Mesothelial cell of epicardium (in vitro differentiated cells): ENCODE results near the gene PRXL2A. TPM values are rescaled to one million over a fixed set of nuclear protein-coding genes. Genes with fewer than 3 reads are reported as not detected.
A peak's percentile ranks its signal among the peaks of the same experiment; 100 is the strongest.
"Not testable (repeated sequence)": the region's sequence is repeated elsewhere in the genome, so short reads cannot be mapped to it uniquely, and the experiment has no call there.

Source experiments
- DNase-seq, 2 experiments: peaks; one replicate each; pipeline ENCODE4 v3.0.0; 2021; ENCODE audit warnings: low spot score in 2 of 2; ENCODE audit not compliant: unreplicated experiment in 2 of 2
- H3K27ac Mint-ChIP-seq: 2 replicates; pipeline ENCODE4 v1.8.0; 2021; ENCODE audit warnings: mixed read lengths
- H3K27me3 Mint-ChIP-seq: 2 replicates; pipeline ENCODE4 v1.8.0; 2021; ENCODE audit warnings: low read depth, mixed read lengths
- H3K36me3 Mint-ChIP-seq: 2 replicates; pipeline ENCODE4 v1.8.0; 2021; ENCODE audit warnings: mixed read lengths
- H3K4me1 Mint-ChIP-seq: 2 replicates; pipeline ENCODE4 v1.8.0; 2021; ENCODE audit warnings: mixed read lengths
- H3K4me3 Mint-ChIP-seq: 2 replicates; pipeline ENCODE4 v1.8.0; 2021; ENCODE audit warnings: mild to moderate bottlenecking, moderate library complexity, mixed read lengths
- H3K9me3 Mint-ChIP-seq: 2 replicates; pipeline ENCODE4 v1.8.0; 2021; ENCODE audit warnings: mixed read lengths
- total RNA-seq: library from RNA; stranded (reverse); gene quantifications from 3 replicates; pipeline ENCODE4 v1.2.1, GENCODE V29; 2021
- TF ChIP-seq, protein P1 (sequence below): fragments of 200-600 bp; sonication (generic); IDR thresholded peaks from one replicate; pipeline ENCODE4 v1.5.0; 2021; ENCODE audit warnings: antibody characterized with exemption; ENCODE audit not compliant: unreplicated experiment

PRXL2A gene
- total RNA-seq, 1 donor from 2014 or later, result 93.9 TPM

DNA sequence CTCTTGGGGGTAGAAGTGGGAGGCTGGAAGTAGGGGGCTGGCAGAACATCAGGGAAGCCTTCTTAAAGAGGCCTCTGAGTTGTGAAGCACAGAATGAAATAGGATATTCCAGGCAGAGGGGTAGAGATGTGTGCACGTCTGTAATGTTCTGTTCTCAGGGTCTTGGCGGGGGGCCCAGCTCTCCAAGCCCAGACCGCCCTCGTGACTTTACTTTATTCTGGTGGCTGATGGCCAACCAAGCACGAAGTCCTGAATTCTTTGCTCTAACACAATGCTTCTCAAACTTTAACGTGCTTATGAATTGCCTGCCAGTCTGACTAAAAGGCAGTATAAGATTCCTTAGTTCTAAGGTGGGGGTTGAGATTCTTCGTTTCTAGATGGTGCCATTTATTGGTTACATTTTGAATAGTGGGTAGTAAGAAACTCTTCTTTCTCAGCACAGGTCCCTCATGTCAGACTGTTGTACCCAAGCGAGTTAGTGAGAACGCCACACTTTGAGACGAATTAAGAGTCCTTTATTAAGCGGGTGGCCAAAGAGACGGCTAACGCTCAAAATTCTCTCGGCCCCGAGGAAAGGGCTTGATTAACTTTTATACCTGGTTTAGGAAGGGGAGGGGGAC, 8.2 kb downstream of the PRXL2A start:
- H3K27ac Mint-ChIP-seq, result peak overlapping the region; percentile 95
- peaks cover 84% of the 10 kb centered on the region for H3K4me1 Mint-ChIP-seq
- no peaks in the 10 kb centered on the region for H3K36me3 Mint-ChIP-seq
- no peaks in the 10 kb centered on the region for H3K27me3 Mint-ChIP-seq
- no peaks in the 10 kb centered on the region for H3K9me3 Mint-ChIP-seq
- TF ChIP-seq, protein P1, sequence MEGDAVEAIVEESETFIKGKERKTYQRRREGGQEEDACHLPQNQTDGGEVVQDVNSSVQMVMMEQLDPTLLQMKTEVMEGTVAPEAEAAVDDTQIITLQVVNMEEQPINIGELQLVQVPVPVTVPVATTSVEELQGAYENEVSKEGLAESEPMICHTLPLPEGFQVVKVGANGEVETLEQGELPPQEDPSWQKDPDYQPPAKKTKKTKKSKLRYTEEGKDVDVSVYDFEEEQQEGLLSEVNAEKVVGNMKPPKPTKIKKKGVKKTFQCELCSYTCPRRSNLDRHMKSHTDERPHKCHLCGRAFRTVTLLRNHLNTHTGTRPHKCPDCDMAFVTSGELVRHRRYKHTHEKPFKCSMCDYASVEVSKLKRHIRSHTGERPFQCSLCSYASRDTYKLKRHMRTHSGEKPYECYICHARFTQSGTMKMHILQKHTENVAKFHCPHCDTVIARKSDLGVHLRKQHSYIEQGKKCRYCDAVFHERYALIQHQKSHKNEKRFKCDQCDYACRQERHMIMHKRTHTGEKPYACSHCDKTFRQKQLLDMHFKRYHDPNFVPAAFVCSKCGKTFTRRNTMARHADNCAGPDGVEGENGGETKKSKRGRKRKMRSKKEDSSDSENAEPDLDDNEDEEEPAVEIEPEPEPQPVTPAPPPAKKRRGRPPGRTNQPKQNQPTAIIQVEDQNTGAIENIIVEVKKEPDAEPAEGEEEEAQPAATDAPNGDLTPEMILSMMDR, result no peak
- peak overlapping the region; percentile 25 for H3K4me3 Mint-ChIP-seq
- DNase-seq, result peak in 1 of 2 experiments; percentile 61

DNA sequence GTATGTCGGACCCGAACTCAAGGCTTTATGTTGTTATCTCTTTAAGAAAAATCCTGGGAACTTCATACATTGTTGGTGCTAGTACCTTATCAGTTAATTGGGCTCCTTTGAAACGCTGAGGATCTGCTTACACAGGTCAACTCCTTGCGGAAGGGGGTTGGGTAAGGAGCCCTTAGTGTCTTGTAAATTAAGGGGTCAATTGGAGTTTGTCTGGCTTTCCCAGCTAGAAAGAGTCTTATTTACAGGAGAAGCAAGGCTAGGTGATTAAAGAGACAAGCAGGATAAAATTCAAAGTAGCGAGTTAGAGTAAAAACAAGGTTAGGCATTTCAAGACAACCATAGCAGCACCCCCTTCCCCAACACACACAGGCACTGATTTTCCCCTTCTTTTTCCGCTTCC, 8.9 kb downstream of the PRXL2A start:
- not testable (repeated sequence) for H3K9me3 Mint-ChIP-seq, H3K27me3 Mint-ChIP-seq, H3K36me3 Mint-ChIP-seq, DNase-seq
- peaks cover 80% of the 10 kb centered on the region for H3K4me1 Mint-ChIP-seq
- peak overlapping the region; percentile 95 for H3K27ac Mint-ChIP-seq
- H3K4me3 Mint-ChIP-seq, result peak overlapping the region; percentile 30

DNA sequence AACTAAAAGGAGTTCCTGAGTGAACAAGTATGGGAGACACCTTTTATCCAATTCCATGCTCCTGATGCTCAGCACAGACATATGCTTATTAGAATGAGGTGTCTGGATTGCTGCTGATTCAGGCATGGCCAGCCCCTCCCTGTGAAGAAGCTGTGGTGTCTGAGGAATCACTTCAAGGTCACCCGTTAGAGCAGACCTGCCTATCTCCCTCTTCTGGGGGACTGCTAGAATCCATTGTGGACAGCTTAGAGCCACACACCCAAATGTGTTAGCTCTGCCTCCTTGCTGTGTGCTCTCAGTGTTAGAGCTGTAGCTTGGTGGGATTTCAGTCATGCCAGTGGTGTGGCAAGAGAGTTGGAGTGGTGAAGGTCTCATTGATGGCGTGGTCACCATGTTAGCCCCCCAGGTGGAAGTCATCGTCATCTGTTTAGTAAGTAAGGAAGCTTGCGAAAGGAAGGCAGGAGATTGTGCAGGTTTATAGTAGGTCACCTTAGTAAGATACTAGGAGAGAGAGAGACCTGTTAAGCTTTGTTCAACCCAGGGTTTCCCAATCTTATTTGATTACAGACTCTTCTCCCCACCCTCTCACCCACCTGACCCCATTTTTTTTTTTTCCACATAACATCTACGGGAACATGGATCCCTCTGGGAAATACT, 12.8 kb downstream of the PRXL2A start:
- peak overlapping the region; percentile 52 for H3K27ac Mint-ChIP-seq
- TF ChIP-seq, protein P1, result no peak
- H3K9me3 Mint-ChIP-seq, result no peaks in the 10 kb centered on the region
- H3K4me3 Mint-ChIP-seq, result no peak overlapping the region
- DNase-seq, result no peak
- peaks cover 21% of the 10 kb centered on the region for H3K36me3 Mint-ChIP-seq
- peaks cover 42% of the 10 kb centered on the region for H3K4me1 Mint-ChIP-seq
- no peaks in the 10 kb centered on the region for H3K27me3 Mint-ChIP-seq

- peaks cover 34% of the 10 kb centered on the region for H3K4me1 Mint-ChIP-seq
Measured at GRCh38 chr10:80421707-80422536, 13.6 kb downstream of the PRXL2A start.

GRCh38 chr10:80425901-80426300, 17.6 kb downstream of the PRXL2A start:
- Mint-ChIP-seq H3K4me3 (no peak overlapping the region), H3K27me3 (no peaks in the 10 kb centered on the region), H3K27ac (no peak overlapping the region), H3K4me1 (peaks cover 7% of the 10 kb centered on the region), H3K9me3 (no peaks in the 10 kb centered on the region), H3K36me3 (peaks cover 49% of the 10 kb centered on the region)
- TF ChIP-seq, protein P1, result no peak
- DNase-seq, result no peak

More at GRCh38 chr10:80421707-80422536, 13.6 kb downstream of the PRXL2A start:
- DNase-seq, result no peak
- H3K36me3 Mint-ChIP-seq, result peaks cover 25% of the 10 kb centered on the region
- no peak overlapping the region for H3K4me3 Mint-ChIP-seq
- TF ChIP-seq, protein P1, result no peak
- no peaks in the 10 kb centered on the region for H3K27me3 Mint-ChIP-seq
- H3K9me3 Mint-ChIP-seq, result no peaks in the 10 kb centered on the region
- H3K27ac Mint-ChIP-seq, result peak overlapping the region; percentile 44

DNA sequence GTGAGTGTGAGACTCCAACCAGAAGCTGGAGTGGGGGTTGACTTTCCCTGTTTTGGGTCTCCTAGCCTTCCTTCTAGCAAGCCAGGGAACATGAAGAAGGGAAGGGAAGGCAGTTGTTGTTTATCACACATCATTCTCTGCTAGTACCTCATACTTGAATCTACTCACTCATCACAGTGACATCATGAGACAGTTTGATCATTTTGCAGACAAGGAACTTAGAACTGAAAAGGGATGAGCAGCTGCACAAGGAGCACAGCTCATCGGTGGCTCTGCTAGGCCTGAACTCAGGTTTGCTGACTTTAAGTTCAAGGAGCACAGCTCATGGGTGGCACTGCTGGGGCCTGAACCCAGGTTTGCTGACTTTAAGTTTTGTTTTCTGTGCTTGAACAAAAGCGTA, 19.2 kb downstream of the PRXL2A start:
- no peak for DNase-seq
- Mint-ChIP-seq H3K4me1 (no peaks in the 10 kb centered on the region), H3K9me3 (no peaks in the 10 kb centered on the region), H3K27ac (no peak overlapping the region), H3K27me3 (no peaks in the 10 kb centered on the region), H3K36me3 (peaks cover 54% of the 10 kb centered on the region), H3K4me3 (no peak overlapping the region)
- TF ChIP-seq, protein P1, result no peak
